Fibroblast of skin of left biceps (primary cell): Measurements from ENCODE around the gene COMMD9.

Experiments used
- DNase-seq, 2 experiments: peaks; one replicate each; pipeline ENCODE4 v3.0.0-alpha.2; 2013; ENCODE audit warnings: low read depth in 2 of 2

Gene COMMD9

DNA sequence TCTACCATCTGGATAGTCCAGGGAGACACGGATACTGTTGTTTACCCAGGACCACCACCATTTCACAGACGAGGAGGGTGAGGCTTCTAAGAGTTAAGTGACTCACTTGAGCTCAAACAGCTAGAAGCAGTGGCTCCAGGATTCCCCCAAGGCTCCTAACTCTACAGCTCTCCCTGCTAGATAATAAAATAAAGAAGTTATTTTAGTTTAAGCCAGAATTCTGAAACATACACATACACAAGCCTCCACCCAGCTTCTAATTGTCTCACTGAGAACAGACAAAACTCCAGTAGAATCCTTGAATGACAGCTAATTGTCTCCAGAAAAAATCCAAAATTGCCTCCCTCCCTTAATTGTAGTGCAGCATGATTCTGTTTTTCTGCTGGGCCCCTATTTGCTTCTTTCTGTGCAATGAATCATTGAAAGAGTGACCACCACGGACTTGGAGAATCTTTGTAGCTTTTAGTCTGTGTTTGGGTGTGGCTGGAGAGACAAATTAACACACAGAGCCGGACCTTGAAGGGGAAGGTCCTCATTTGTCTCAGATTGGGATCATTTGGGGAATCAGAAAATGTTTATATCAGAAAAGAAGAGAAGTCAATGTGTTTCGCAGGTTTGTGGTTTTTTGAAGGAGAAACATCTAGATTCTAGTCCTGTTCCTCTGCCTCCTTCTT is 64.9 kb downstream of the COMMD9 start:
- no peak for DNase-seq

DNA sequence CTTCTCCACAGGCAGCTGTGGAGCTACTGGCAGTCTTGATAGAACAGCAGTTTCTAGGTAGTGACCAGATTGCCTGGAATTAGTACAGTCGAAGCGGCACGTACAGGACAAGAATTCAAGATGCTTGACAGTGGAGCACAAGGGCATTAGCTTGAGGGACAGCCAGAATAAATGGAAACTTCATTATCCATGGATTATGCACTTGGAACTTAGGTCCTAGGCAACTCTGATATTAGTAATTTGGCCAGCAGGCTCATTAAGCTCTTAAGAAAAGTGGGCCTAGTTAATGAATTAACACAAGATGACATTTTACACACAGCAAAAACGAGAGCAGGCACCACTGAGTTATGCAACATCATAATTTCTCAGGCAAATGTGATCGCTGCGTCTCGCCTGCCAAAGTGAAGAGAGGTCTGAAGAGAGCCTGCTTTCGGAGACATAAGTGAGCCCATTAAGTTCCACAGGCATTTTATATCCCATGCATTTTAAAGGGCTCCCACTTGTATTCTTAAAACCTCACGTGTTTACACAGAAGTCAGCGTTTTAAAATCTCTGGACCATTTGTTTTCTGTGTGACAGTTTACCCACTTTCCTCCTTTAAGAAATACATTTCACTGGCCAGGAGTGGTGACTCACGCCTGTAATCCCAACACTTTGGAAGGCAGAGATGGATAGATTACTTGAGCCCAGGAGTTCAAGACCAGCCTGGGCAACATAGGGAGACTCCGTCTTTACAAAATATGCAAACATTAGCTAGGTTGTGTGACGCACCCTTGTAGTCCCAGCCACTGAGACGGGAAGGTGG is 66.2 kb downstream of the COMMD9 start:
- no peak for DNase-seq
